HCT116 (cell line): ENCODE results near the gene C1orf167. TPM values are rescaled to one million over a fixed set of nuclear protein-coding genes. Genes with fewer than 3 reads are reported as not detected.

Experiments used
- ATAC-seq: fragments of 200-7000 bp; cut with Tn5 transposase; 2 replicates; pipeline ENCODE4 v1.9.1; 2020; ENCODE audit warnings: mild to moderate bottlenecking, moderate library complexity
- BruUV-seq: library from RNA; stranded (reverse); fragments of 400-500 nt; replicated peaks from 2 replicates; lab custom pipeline; 2021; lab: Mats Ljungman, UMichigan
- CTCF ChIA-PET: fragments of 300-600 bp; sonication (Branson Sonifier 250); formaldehyde crosslinking; loops from one replicate; lab custom pipeline; 2021; ENCODE audit warnings: antibody characterized with exemption; lab: Charles Lee
- POLR2A ChIA-PET: fragments of 300-600, 350-600 bp; sonication (Branson Sonifier 250); formaldehyde crosslinking; loops from one replicate; lab custom pipeline; 2021; ENCODE audit warnings: antibody characterized with exemption; lab: Charles Lee
- RAD21 ChIA-PET, 2 experiments: fragments of 300-600 bp; sonication (Branson Sonifier 250); formaldehyde crosslinking; loops; one replicate each; lab custom pipeline; 2023; ENCODE audit warnings: low total read pairs in 2 of 2; ENCODE audit not compliant: uncharacterized antibody in 2 of 2, unreplicated experiment in 2 of 2, low non-redundant PET in 1 of 2; lab: Charles Lee
- DNase-seq: peaks from one replicate; pipeline ENCODE4 v3.0.0-alpha.2; 2010; ENCODE audit warnings: low read depth, low spot score
- H2AFZ ChIP-seq: fragments of 200-600 bp; shearing (Covaris generic), sonication (generic); 2 replicates; pipeline ENCODE4 v1.6.1; 2017; ENCODE audit warnings: low read depth, mixed run types, mixed read lengths, antibody characterized with exemption, low read length; ENCODE audit not compliant: poor library complexity, severe bottlenecking
- H3K27ac ChIP-seq: 2 replicates; pipeline ENCODE4 v1.5.1; 2012; ENCODE audit warnings: low read depth, low read length
- H3K27me3 ChIP-seq: fragments of 200-600 bp; sonication (generic); 2 replicates; pipeline ENCODE4 v1.6.1; 2016; ENCODE audit warnings: mixed run types, low read length, mixed read lengths; ENCODE audit not compliant: insufficient read depth
- H3K36me3 ChIP-seq, 2 experiments: fragments of 200-500 bp in 1 of 2; fragments of 200-600 bp in 1 of 2; sonication (Bioruptor generic) in 1 of 2; sonication (generic) in 1 of 2; 2 replicates each; pipeline versions ENCODE4 v1.5.1 to v1.6.1; 2014 to 2016; ENCODE audit warnings: low read length in 2 of 2, inconsistent platforms in 1 of 2, mixed read lengths in 1 of 2, mixed run types in 1 of 2; ENCODE audit not compliant: insufficient read depth in 2 of 2, control insufficient read depth in 1 of 2
- H3K4me1 ChIP-seq, 2 experiments: fragments of 200-600 bp in 1 of 2; sonication (generic) in 1 of 2; 2 replicates each; pipeline versions ENCODE4 v1.5.1 to v1.6.1; 2012 to 2017; ENCODE audit warnings: low read length in 2 of 2, inconsistent platforms in 1 of 2, mild to moderate bottlenecking in 1 of 2, mixed read lengths in 1 of 2, mixed run types in 1 of 2, moderate library complexity in 1 of 2; ENCODE audit not compliant: insufficient read depth in 2 of 2, control insufficient read depth in 1 of 2
- H3K4me2 ChIP-seq: fragments of 200-600 bp; sonication (generic); 2 replicates; pipeline ENCODE4 v1.6.1; 2017; ENCODE audit warnings: mixed run types, low read length, mixed read lengths
- H3K4me3 ChIP-seq, 2 experiments: fragments of 200-600 bp in 1 of 2; sonication (generic) in 1 of 2; replicated peaks in 1 of 2; 2 replicates each; pipeline ENCODE4 v1.5.1; 2011 to 2016; ENCODE audit warnings: low read length in 2 of 2, control low read depth in 1 of 2, low read depth in 1 of 2, mild to moderate bottlenecking in 1 of 2, mixed read lengths in 1 of 2, mixed run types in 1 of 2
- H3K79me2 ChIP-seq: fragments of 200-600 bp; sonication (generic); 2 replicates; pipeline ENCODE4 v1.6.1; 2017; ENCODE audit warnings: mild to moderate bottlenecking, mixed run types, low read length, moderate library complexity, mixed read lengths; ENCODE audit not compliant: insufficient read depth
- H3K9ac ChIP-seq: fragments of 200-600 bp; sonication (generic); 2 replicates; pipeline ENCODE4 v1.6.1; 2016; ENCODE audit warnings: low read length, mixed read lengths
- H3K9me2 ChIP-seq: fragments of 200-600 bp; sonication (generic), shearing (Covaris generic); 2 replicates; pipeline ENCODE4 v1.6.1; 2017; ENCODE audit warnings: mixed run types, mild to moderate bottlenecking, moderate library complexity; ENCODE audit not compliant: insufficient read depth
- H3K9me3 ChIP-seq, 2 experiments: fragments of 200-500 bp in 1 of 2; fragments of 200-600 bp in 1 of 2; sonication (Bioruptor generic) in 1 of 2; sonication (generic) in 1 of 2; 2 replicates each; pipeline ENCODE4 v1.6.1; 2014 to 2017; ENCODE audit warnings: low read length in 2 of 2, mixed read lengths in 2 of 2, inconsistent platforms in 1 of 2, low read depth in 1 of 2, mild to moderate bottlenecking in 1 of 2, mixed run types in 1 of 2, moderate library complexity in 1 of 2; ENCODE audit not compliant: control insufficient read depth in 1 of 2, insufficient read depth in 1 of 2
- H4K20me1 ChIP-seq: fragments of 200-600 bp; sonication (generic), shearing (Covaris generic); 2 replicates; pipeline ENCODE4 v1.6.1; 2017; ENCODE audit warnings: mixed run types, mild to moderate bottlenecking, moderate library complexity; ENCODE audit not compliant: insufficient read depth
- EGR1 ChIP-seq: IDR thresholded peaks from 2 replicates; pipeline ENCODE4 v1.6.1; 2012; ENCODE audit warnings: low read depth
- EZH2phosphoT487 ChIP-seq: fragments of 200-600 bp; IDR thresholded peaks from 2 replicates; pipeline ENCODE4 v1.6.1; 2018; ENCODE audit warnings: antibody characterized with exemption, borderline replicate concordance
- FOSL1 ChIP-seq: IDR thresholded peaks from 2 replicates; pipeline ENCODE4 v1.6.1; 2012; ENCODE audit warnings: low read depth
- POLR2A ChIP-seq: IDR thresholded peaks from 2 replicates; pipeline ENCODE4 v1.7.0; 2011; ENCODE audit warnings: borderline replicate concordance; ENCODE audit not compliant: insufficient read depth, insufficient read length; ENCODE audit errors: extremely low read depth
- SP1 ChIP-seq: IDR thresholded peaks from 2 replicates; pipeline ENCODE4 v1.6.1; 2012; ENCODE audit warnings: low read depth
- SRF ChIP-seq: IDR thresholded peaks from 2 replicates; pipeline ENCODE4 v1.6.1; 2012; ENCODE audit warnings: low read depth
- TCF7L2 ChIP-seq: IDR thresholded peaks from 2 replicates; pipeline ENCODE4 v1.7.0; 2011; ENCODE audit warnings: borderline replicate concordance, inconsistent platforms; ENCODE audit not compliant: insufficient read depth, insufficient read length; ENCODE audit errors: extremely low read depth
- YY1 ChIP-seq: IDR thresholded peaks from 2 replicates; pipeline ENCODE4 v1.6.1; 2011; ENCODE audit warnings: low read length, low read depth, moderate library complexity, mild to moderate bottlenecking; ENCODE audit not compliant: insufficient replicate concordance; ENCODE audit errors: extremely low read depth
- ZFX ChIP-seq: fragments of 450-650 bp; IDR thresholded peaks from 2 replicates; pipeline ENCODE4 v1.6.1; 2017
- ZNF274 ChIP-seq: fragments of 200-500 bp; sonication (Bioruptor generic); IDR thresholded peaks from 2 replicates; pipeline ENCODE4 v1.6.1; 2014; ENCODE audit warnings: mild to moderate bottlenecking, low read depth, low read length, inconsistent platforms
- intact Hi-C: fragments of 100-400 bp; cut with micrococcal nuclease; formaldehyde crosslinking; loops from 2 replicates; pipeline ENCODE4 v1.10.0; 2022
- total RNA-seq: library from RNA; stranded (reverse); gene quantifications from one replicate; pipeline ENCODE4 v1.2.1, GENCODE V29; 2021; ENCODE audit not compliant: unreplicated experiment
- TF ChIP-seq, protein P1 (sequence below): IDR thresholded peaks from 2 replicates; pipeline ENCODE4 v1.6.1; 2012
- TF ChIP-seq, protein P2 (sequence below): IDR thresholded peaks from 2 replicates; pipeline ENCODE4 v1.6.1; 2012
- TF ChIP-seq, protein P3 (sequence below): IDR thresholded peaks from 2 replicates; pipeline ENCODE4 v1.6.1; 2011; ENCODE audit warnings: mild to moderate bottlenecking, low read length, moderate library complexity; ENCODE audit not compliant: insufficient replicate concordance; ENCODE audit errors: extremely low read depth

C1orf167 gene
- total RNA-seq, 1 experiment from 2014 or later = 0.12 TPM

DNA sequence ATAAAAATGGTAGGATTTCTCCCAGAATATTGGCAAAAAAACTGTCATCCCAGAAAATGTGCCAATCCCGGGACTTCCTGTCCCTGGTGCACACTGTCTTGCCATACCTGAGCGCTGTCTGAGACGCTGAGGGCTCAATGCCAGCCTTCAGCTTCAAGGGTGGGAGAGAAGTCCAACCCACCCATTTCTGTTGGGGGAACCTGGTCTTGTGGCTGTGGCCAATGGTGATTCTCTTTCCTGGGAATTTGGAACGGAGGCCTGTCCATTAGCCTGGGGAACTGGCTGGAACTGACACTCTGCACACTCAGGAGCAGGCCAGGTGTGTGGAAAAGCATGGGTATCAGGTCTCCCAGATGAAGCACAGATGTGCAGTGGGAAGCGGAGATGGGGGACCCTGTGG lies 37.1 kb downstream of the C1orf167 start:
- BruUV-seq = no TSS peak
- Histone ChIP-seq H3K4me1 (peaks cover 28 to 50% of the 10 kb centered on the region in 2 experiments), H3K9ac (no peak overlapping the region), H3K36me3 (no peaks in the 10 kb centered on the region), H3K4me2 (no peak overlapping the region), H4K20me1 (no peaks in the 10 kb centered on the region), H3K27ac (no peak overlapping the region), H2AFZ (no peak overlapping the region), H3K79me2 (no peaks in the 10 kb centered on the region), H3K4me3 (no peak overlapping the region), H3K27me3 (no peaks in the 10 kb centered on the region), H3K9me3 (no peaks in the 10 kb centered on the region), H3K9me2 (no peaks in the 10 kb centered on the region)
- DNase-seq (no peak), ATAC-seq (no peak)
- no peak for TF ChIP-seq EZH2phosphoT487
- TF ChIP-seq ZNF274 = no peak
- TF ChIP-seq SP1 = no peak
- TF ChIP-seq FOSL1 = no peak
- TF ChIP-seq, protein P1, sequence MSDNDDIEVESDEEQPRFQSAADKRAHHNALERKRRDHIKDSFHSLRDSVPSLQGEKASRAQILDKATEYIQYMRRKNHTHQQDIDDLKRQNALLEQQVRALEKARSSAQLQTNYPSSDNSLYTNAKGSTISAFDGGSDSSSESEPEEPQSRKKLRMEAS = no peak
- TF ChIP-seq POLR2A = no peak
- no peak for TF ChIP-seq EGR1
- no peak for TF ChIP-seq SRF
- TF ChIP-seq, protein P2, sequence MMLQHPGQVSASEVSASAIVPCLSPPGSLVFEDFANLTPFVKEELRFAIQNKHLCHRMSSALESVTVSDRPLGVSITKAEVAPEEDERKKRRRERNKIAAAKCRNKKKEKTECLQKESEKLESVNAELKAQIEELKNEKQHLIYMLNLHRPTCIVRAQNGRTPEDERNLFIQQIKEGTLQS = no peak
- TF ChIP-seq TCF7L2 = no peak
- CTCF ChIA-PET = no interaction called here
- RAD21 ChIA-PET = no interaction called here
- intact Hi-C loops = no loop called here
- POLR2A ChIA-PET = no interaction called here

DNA sequence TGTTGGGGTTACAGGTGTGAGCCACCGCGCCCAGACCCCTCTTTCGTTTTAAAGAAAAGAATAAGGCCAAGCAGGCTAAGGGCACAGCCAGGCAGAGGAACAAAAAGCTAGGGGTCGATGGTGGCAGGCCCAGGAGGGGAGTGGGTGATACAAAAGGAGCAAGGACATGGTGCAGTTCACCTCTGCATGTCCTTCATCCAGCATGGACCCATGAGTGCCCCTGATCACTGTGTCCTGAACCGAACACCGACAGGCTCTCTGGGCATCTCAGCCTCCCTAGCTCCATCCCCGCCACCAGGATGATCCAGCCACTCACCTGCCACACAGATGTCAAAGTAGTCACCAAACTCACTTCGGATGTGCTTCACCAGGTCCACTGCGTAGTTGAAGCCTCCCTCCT lies 37.9 kb downstream of the C1orf167 start:
- Histone ChIP-seq H3K9ac (no peak overlapping the region), H3K9me2 (no peaks in the 10 kb centered on the region), H3K9me3 (no peaks in the 10 kb centered on the region), H4K20me1 (no peaks in the 10 kb centered on the region), H3K27ac (no peak overlapping the region), H3K4me3 (no peak overlapping the region), H3K79me2 (no peaks in the 10 kb centered on the region), H2AFZ (no peak overlapping the region), H3K4me2 (no peak overlapping the region), H3K36me3 (no peaks in the 10 kb centered on the region), H3K4me1 (peaks cover 33 to 51% of the 10 kb centered on the region in 2 experiments), H3K27me3 (no peaks in the 10 kb centered on the region)
- ChIA-PET POLR2A (no interaction called here), CTCF (no interaction called here), RAD21 (no interaction called here)
- DNase-seq (no peak), ATAC-seq (no peak)
- no TSS peak for BruUV-seq
- intact Hi-C loops = no loop called here
- no peak for TF ChIP-seq EGR1
- no peak for TF ChIP-seq YY1
- TF ChIP-seq, protein P3, sequence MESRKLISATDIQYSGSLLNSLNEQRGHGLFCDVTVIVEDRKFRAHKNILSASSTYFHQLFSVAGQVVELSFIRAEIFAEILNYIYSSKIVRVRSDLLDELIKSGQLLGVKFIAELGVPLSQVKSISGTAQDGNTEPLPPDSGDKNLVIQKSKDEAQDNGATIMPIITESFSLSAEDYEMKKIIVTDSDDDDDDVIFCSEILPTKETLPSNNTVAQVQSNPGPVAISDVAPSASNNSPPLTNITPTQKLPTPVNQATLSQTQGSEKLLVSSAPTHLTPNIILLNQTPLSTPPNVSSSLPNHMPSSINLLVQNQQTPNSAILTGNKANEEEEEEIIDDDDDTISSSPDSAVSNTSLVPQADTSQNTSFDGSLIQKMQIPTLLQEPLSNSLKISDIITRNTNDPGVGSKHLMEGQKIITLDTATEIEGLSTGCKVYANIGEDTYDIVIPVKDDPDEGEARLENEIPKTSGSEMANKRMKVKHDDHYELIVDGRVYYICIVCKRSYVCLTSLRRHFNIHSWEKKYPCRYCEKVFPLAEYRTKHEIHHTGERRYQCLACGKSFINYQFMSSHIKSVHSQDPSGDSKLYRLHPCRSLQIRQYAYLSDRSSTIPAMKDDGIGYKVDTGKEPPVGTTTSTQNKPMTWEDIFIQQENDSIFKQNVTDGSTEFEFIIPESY = no peak
- TF ChIP-seq ZFX = no peak
- no peak for TF ChIP-seq FOSL1
- no peak for TF ChIP-seq ZNF274
